ENCODE data around the gene CDON. TPM values are rescaled to one million over a fixed set of nuclear protein-coding genes. Genes with fewer than 3 reads are reported as not detected.

Gene CDON
- total and polyA plus RNA-seq, 5 donors, result 4.4 to 32.2 (median 20.9) TPM

DNA sequence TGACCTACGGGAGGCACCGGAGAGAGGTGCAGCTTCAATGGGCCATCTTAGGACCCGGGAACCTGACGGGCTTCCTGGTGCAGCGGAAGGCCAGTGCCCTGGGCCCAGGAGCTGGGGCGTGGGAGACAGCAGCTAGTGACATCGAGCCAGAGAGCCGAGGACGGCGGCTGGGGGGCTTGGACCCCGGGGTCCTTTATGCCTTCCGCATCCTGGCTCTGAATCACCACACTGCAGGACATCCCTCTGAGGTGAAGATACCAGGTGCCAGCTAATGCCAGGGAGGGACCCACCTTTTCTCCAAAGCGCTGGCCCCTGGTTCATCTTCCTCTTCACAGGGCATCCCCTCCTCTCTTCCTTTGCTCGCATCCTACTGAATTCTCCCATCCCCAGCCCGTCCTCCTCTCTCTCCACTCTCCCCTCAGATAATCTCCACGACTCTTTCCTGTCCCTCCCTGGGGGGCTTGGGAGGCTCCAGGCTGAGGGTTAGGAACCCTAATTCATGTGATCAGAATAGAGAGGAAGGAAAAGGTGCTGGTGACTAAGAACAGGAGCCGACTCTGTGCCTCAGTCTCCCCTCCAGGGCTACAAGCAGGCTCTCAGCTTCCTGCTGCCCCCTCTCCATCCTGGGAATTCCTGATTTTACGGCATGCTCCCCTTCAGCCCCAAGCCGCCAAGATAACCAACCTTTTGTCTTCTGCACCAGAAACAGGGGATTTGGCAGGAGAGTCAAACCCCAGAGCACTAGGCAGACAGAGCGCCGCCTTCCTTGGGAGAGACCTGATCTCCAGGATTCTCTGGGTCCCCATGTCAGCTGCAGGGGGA lies 108.3 kb downstream of the CDON start:
- intact Hi-C loops (cut with DNase I), result no loop called here
- no peak overlapping the region for H3K4me3 ChIP-seq (ENCODE audit: low read length)
- H3K27me3 ChIP-seq (ENCODE audit: control insufficient read depth, insufficient read depth), result no peaks in the 10 kb centered on the region
- peaks cover 6% of the 10 kb centered on the region for H3K4me1 ChIP-seq (ENCODE audit: control insufficient read depth, insufficient read depth, low read length)
- no peaks in the 10 kb centered on the region for H3K9me3 ChIP-seq (ENCODE audit: control insufficient read depth, low read length)
- DNase-seq (peak in 1 of 3 donors; percentile 48), ATAC-seq (no peak)
- WGBS, result 89% methylated on average over 21 of the region's 21 CpGs
- H3K27ac ChIP-seq (ENCODE audit: low read length), result no peak overlapping the region

DNA sequence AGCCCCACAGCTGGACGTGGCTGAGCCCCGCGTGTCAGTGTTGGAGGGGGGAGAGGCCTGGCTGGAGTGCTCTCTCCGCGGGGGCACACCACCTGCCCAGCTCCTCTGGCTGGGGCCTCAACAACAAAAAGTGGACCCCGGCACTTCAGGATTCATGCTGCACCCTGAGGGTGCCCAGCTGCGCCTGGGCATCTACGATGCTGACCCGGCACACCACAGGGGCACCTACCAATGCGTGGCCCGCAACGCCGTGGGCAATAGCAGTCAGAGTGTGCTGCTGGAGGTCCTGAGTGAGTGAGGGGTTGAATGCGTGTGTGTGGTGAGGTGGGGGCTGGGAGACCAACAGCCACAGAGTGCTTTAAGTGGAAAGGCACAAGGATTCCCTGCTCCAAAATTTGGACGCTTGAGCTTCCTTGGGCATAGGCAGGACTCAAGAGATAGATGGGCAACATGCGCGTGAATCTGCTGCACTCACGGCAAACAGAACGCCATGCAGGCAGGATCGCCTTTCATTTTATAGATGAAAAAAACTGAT lies 109.2 kb downstream of the CDON start:
- no peaks in the 10 kb centered on the region for H3K27me3 ChIP-seq (ENCODE audit: control insufficient read depth, insufficient read depth)
- no peak for ATAC-seq
- peaks cover 6% of the 10 kb centered on the region for H3K4me1 ChIP-seq (ENCODE audit: control insufficient read depth, insufficient read depth, low read length)
- WGBS, result 82% methylated on average over 20 of the region's 20 CpGs
- no peak for DNase-seq
- H3K9me3 ChIP-seq (ENCODE audit: control insufficient read depth, low read length), result no peaks in the 10 kb centered on the region
- intact Hi-C loops (cut with DNase I), result no loop called here
- H3K4me3 ChIP-seq (ENCODE audit: low read length), result no peak overlapping the region
- H3K27ac ChIP-seq (ENCODE audit: low read length), result no peak overlapping the region

DNA sequence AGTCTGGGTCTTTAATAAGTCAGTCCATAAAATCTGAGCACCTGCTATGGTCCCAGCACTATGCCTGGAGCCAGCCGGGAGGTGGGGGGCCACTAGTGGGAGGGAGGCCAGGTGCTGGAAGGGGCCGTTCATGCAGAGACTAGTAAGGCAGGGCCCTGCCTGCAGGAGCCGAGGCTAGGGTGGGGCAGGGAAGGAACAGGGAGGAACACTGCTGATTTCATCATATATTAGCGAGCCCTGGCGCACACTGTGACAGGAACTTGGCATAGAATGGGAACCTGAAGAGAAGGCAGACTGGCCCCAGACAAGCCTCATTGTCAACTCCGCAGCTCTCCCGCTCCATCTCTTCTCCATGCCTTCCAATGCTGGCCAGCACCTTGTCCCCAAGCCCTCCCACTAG lies 109.7 kb downstream of the CDON start:
- Histone ChIP-seq H3K4me1 (ENCODE audit: control insufficient read depth, insufficient read depth, low read length) (peaks cover 6% of the 10 kb centered on the region), H3K27me3 (ENCODE audit: control insufficient read depth, insufficient read depth) (no peaks in the 10 kb centered on the region), H3K4me3 (ENCODE audit: low read length) (no peak overlapping the region), H3K9me3 (ENCODE audit: control insufficient read depth, low read length) (no peaks in the 10 kb centered on the region), H3K27ac (ENCODE audit: low read length) (no peak overlapping the region)
- intact Hi-C loops (cut with DNase I), result no loop called here
- ATAC-seq (peak; percentile 47 to 55), DNase-seq (peak; percentile 65 to 90 (median 81))
- WGBS, result 47% methylated on average over 7 of the region's 7 CpGs

DNA sequence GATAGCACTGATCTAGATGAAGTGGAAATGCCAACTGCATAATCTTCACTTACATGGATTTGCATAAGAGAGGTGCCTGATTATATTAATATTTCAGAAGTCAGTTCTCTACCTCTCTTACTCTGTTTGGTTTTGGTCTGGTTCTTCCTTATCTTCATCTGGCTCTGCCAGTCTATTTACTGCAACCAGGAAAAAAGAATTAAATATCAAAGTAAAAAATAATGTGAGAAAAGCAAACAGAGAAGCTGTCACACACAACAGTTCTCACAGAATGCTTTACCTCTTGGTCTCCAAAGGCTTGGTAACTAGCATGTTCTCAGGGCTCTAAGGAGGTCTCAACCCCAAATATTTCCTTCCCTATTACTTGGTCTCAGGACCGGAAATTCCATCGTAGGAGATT lies 110.1 kb downstream of the CDON start:
- DNase-seq, result no peak
- H3K27me3 ChIP-seq (ENCODE audit: control insufficient read depth, insufficient read depth), result no peaks in the 10 kb centered on the region
- peaks cover 6% of the 10 kb centered on the region for H3K4me1 ChIP-seq (ENCODE audit: control insufficient read depth, insufficient read depth, low read length)
- WGBS, result 78% methylated on average over 2 of the region's 2 CpGs
- H3K27ac ChIP-seq (ENCODE audit: low read length), result no peak overlapping the region
- H3K9me3 ChIP-seq (ENCODE audit: control insufficient read depth, low read length), result no peaks in the 10 kb centered on the region
- intact Hi-C loops (cut with DNase I), result no loop called here
- H3K4me3 ChIP-seq (ENCODE audit: low read length), result no peak overlapping the region
- ATAC-seq, result no peak

DNA sequence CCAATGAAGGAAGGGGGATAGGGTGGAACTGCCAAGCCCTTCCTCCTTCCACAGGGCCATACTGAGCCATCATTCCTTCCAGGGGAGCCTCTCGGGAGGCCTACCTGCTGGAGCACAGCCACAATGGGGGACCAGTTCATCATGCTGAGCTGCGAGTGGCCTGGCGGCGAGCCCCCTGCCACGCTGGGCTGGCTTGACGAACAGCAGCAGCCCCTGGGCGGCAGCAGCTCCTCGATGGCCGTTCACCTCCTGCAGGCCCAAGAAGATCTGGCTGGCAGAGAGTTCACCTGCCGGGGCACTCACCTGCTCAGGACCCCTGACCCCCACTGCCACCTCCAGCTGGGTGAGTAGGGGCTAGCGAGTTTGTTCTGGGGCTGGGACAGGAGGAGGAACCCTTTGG lies 110.9 kb downstream of the CDON start:
- Histone ChIP-seq H3K27me3 (ENCODE audit: control insufficient read depth, insufficient read depth) (no peaks in the 10 kb centered on the region), H3K4me3 (ENCODE audit: low read length) (no peak overlapping the region), H3K9me3 (ENCODE audit: control insufficient read depth, low read length) (no peaks in the 10 kb centered on the region), H3K4me1 (ENCODE audit: control insufficient read depth, insufficient read depth, low read length) (peaks cover 6% of the 10 kb centered on the region), H3K27ac (ENCODE audit: low read length) (no peak overlapping the region)
- DNase-seq, result peak in 2 of 3 donors; percentile 68 to 72
- intact Hi-C loops (cut with DNase I), result no loop called here
- ATAC-seq, result peak; percentile 7 to 20
- WGBS, result 55% methylated on average over 11 of the region's 11 CpGs

DNA sequence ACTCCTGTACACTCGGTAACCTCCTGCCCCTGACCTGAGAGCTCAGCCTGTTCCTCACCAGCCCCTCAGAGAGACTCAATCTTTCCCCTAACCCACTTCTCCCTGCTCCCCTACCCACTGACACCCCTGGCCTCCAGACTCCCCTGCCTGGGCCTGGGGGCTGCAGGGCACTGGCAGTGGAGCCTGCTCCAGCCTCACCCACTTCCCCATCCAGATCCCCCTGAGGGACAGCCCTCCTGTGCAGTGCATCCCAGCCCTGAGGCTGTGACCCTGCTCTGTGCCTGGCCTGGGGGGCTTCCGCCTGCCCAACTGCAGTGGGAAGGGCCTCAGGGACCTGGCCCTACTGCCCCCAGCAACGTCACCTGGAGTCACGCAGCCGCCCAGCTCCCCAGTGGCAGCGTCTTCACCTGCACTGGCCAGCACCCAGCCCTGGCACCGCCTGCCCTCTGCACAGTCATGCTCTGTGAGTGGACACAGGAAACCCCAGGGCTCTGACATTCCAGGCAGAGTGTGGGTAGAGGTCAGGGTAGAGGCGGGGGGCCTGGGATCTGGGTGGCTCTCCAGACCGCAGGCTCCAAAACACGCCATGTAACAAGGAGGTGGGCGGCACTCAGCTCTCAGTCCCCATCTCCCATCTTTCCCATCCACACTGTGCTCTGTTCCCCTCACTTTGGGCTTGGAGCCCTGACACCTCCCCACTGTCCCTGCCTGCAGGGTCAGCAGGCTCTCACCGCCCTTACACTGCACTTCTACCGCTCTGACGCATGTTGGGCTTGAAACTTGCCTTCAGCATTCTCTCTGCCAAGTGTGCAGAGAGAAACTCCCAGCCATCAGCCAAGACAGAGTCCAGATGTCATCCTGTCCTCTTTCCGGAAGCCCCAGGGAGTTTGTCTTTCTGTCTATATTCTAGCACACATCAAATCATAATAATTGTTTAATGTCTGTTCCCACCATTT lies 111.7 kb downstream of the CDON start:
- DNase-seq (peak; percentile 81 to 91 (median 90)), ATAC-seq (peak; percentile 91 to 92)
- no peak overlapping the region for H3K27ac ChIP-seq (ENCODE audit: low read length)
- no peak overlapping the region for H3K4me3 ChIP-seq (ENCODE audit: low read length)
- intact Hi-C loops (cut with DNase I), result no loop called here
- H3K9me3 ChIP-seq (ENCODE audit: control insufficient read depth, low read length), result no peaks in the 10 kb centered on the region
- no peaks in the 10 kb centered on the region for H3K27me3 ChIP-seq (ENCODE audit: control insufficient read depth, insufficient read depth)
- H3K4me1 ChIP-seq (ENCODE audit: control insufficient read depth, insufficient read depth, low read length), result peaks cover 6% of the 10 kb centered on the region
- WGBS, result 58% methylated on average over 15 of the region's 15 CpGs

DNA sequence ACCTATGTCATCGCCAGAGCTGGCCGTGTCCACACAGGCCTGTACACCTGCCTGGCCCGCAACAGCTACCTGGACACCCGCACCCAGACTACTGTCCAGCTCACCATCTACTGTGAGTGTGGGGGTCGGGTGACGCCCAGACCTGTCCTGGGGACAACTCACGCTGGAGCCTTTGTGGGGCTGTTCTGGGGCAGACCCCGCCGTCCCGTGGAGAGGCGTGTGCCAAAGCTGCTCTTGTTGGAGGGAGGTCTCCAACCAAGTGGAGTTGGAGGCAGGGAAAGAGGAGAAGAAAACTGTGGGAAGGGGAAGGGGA lies 112.5 kb downstream of the CDON start:
- H3K27ac ChIP-seq (ENCODE audit: low read length), result no peak overlapping the region
- intact Hi-C loops (cut with DNase I), result no loop called here

DNA sequence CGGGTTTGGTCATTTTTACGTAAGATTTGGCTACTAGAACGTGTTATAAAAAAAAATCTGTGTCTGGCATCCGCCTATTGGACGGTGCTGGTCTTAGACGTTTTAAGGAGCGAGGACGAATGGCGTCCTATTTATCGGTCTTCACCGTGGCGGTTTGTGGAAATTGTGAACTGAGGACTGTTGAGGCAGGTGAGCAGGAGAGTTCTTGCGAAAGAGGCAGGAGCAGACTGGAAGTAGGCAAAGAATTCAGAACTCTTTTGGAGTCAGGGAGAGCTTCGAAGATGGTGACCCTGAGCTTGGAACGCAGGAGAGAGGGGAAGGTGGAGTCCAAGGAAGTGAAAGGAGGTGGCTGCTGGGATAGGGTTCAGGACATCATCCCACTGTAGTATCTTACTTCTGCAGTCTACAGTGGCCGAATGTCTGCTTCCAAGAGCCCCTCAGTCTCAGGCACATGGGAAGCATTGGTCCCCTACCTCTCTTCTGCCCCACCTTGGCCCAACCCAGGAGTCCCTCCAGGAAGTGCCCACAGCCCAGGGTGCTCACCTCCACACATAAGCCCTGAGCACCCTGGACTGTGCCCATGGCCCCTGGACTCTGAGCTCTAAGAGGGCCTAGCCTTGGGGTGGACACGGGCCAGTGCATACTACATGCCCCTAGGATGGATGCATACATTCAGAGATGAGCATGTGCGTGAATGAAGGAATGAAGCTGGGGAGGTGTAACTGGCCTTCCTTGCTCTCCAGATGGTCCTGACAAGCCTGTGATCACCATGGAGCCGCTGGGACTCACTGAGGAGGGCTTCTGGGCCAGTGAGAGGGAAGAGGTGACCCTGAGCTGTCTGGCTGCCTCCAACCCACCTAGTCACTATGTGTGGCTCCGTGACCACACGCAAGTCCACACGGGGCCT lies 113.1 kb downstream of the CDON start:
- no peak overlapping the region for H3K27ac ChIP-seq (ENCODE audit: low read length)
- no peaks in the 10 kb centered on the region for H3K9me3 ChIP-seq (ENCODE audit: control insufficient read depth, low read length)
- peaks cover 6% of the 10 kb centered on the region for H3K4me1 ChIP-seq (ENCODE audit: control insufficient read depth, insufficient read depth, low read length)
- H3K4me3 ChIP-seq (ENCODE audit: low read length), result no peak overlapping the region
- WGBS, result 92% methylated on average over 22 of the region's 22 CpGs
- no peaks in the 10 kb centered on the region for H3K27me3 ChIP-seq (ENCODE audit: control insufficient read depth, insufficient read depth)
- intact Hi-C loops (cut with DNase I), result loop anchor here in 2 of 4 donors (10.0 kb wide), 2 partner anchors 85 to 235 kb away; no protein-coding TSS in a partner anchor
- ATAC-seq (no peak), DNase-seq (no peak)

More for the DNA sequence above, 112.5 kb downstream of the CDON start:
- Histone ChIP-seq H3K4me3 (ENCODE audit: low read length) (no peak overlapping the region), H3K9me3 (ENCODE audit: control insufficient read depth, low read length) (no peaks in the 10 kb centered on the region), H3K4me1 (ENCODE audit: control insufficient read depth, insufficient read depth, low read length) (peaks cover 6% of the 10 kb centered on the region), H3K27me3 (ENCODE audit: control insufficient read depth, insufficient read depth) (no peaks in the 10 kb centered on the region)
- ATAC-seq, result no peak
- DNase-seq, result no peak
- 94% methylated on average over 11 of the region's 11 CpGs for WGBS

DNA sequence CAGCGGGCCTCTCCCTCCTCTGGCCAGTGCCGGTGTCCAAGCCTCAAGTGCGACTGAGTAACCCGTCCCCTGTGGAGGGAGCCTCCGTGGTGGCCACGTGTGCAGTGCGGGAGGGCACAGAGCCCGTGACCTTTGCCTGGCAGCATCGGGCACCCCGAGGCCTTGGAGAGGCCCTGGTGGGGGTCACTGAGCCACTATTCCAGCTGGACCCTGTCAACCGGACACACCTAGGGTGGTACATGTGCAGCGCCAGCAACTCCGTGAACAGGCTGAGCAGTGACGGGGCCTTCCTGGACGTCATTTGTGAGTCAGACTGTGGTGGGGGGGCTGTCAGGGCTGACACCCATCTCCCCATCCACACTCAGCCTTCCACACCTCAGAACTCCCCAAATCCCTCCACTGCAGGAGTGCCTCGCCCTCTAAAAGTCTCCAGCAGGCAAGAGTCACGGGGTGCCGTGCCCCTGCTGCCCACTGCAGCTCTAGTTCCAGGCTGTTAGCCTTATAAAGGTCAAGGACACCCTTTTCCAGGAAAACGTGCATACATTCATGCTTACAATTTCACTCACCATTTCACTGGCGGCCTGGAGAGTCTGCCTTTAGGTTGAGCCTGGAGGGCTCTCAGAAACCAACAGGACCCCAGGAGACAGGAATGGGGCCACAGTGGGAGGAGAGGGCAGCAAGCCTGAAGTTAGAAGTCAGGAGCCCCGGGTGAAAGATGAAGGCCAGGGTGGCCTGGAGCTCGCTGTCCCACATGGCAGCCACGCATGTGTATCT lies 114.2 kb downstream of the CDON start:
- intact Hi-C loops (cut with DNase I), result loop anchor here in 2 of 4 donors (10.0 kb wide), 2 partner anchors 86 to 236 kb away; no protein-coding TSS in a partner anchor
- DNase-seq, result no peak
- Histone ChIP-seq H3K4me1 (ENCODE audit: control insufficient read depth, insufficient read depth, low read length) (peaks cover 6% of the 10 kb centered on the region), H3K27me3 (ENCODE audit: control insufficient read depth, insufficient read depth) (no peaks in the 10 kb centered on the region), H3K27ac (ENCODE audit: low read length) (no peak overlapping the region), H3K9me3 (ENCODE audit: control insufficient read depth, low read length) (no peaks in the 10 kb centered on the region), H3K4me3 (ENCODE audit: low read length) (no peak overlapping the region)
- no peak for ATAC-seq
- 88% methylated on average over 23 of the region's 23 CpGs for WGBS

Measured in right cardiac atrium (tissue), 5 donors.